Head of caudate nucleus (tissue), 42 donors: ENCODE data around the gene MAP7.
"Not testable (repeated sequence)": the region's sequence is repeated elsewhere in the genome, so short reads cannot be mapped to it uniquely, and the experiment has no call there.

ENCODE experiments used
- DNase-seq, 42 donors: peaks; one replicate each; pipeline versions ENCODE4 v3.0.0 to v3.0.0-alpha.2; 2020 to 2021; ENCODE audit warnings: mixed read lengths in 7 of 42
- intact Hi-C: fragments of 100-400 bp; cut with DNase I; formaldehyde crosslinking; loops from one replicate; pipeline ENCODE4 v1.15.0; 2022

The MAP7 gene

DNA sequence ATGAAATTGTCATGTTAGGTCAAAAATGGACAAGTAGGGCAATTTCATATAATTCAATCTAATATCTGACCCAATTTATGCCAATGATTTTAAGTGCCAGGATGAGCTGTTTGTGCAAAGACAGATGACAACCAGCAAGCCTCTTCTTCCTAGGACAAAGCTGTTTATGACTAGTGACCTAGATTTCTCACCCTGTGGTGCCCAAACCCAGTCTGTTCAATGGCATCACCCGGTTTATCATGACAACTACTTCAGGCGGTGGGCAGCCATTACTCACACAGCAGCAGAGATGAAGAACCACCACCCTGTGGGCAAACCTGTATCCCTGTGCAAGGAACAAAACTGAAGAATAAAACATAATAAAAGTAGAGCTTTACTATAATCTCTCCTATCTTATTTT lies 59.0 kb downstream of the MAP7 start:
- intact Hi-C loops: no loop called here
- no peak for DNase-seq

GRCh38 chr6:136489689-136490033 lies 60.6 kb downstream of the MAP7 start:
- intact Hi-C loops, DNase-seq: not testable (repeated sequence)

GRCh38 chr6:136487759-136488425 lies 62.3 kb downstream of the MAP7 start:
- intact Hi-C loops: no loop called here
- no peak for DNase-seq

DNA sequence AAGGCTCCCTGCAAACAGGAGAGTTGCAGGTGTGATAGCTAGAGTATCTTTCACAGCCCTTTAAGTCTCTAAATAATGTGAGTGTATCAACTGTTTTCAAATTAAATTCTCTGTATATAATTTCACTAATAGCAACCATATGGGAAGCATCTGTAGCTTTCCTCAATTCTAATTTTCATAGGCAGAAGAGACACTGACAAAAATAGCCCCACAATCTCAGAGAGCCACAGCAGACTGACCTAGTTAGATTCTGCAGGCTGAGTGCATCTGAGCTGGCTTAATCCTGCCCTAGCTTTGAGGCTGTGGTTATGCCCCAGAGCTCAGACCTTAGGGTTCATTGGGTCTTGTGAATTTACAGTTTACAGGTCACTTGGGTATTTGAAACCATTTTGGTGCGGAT lies 63.9 kb downstream of the MAP7 start:
- intact Hi-C loops: no loop called here
- no peak for DNase-seq

- intact Hi-C loops: no loop called here
- DNase-seq: no peak
Observed at GRCh38 chr6:136483906-136484305, 66.3 kb downstream of the MAP7 start.

GRCh38 chr6:136483005-136483404 lies 67.2 kb downstream of the MAP7 start:
- DNase-seq, intact Hi-C loops: not testable (repeated sequence)

- intact Hi-C loops: no loop called here
- no peak for DNase-seq
Observed at GRCh38 chr6:136477548-136477947, 72.7 kb downstream of the MAP7 start.

DNA sequence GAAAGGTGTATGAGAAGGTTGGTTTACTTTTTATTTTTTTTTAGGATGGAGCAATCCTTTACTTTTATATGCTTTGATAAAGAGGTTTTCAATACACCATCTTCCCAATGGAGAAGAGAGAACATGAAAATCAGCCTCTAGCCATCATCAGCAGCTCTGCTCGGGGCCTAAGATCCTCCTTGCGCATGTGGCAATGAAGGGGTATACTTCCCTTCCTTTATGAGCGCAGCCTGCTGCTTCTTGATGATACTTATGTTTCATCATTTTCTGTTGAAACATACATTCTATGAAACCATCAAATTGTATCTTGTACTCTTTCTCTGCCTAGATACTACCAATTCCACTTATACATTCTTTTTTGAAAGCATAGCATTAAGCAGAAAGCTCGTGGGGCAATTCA lies 74.5 kb downstream of the MAP7 start:
- DNase-seq: no peak
- intact Hi-C loops: no loop called here

- intact Hi-C loops: no loop called here
- no peak for DNase-seq
Observed at GRCh38 chr6:136474241-136474640, 76.0 kb downstream of the MAP7 start.

- no peak for DNase-seq
- intact Hi-C loops: no loop called here
Observed at GRCh38 chr6:136471922-136472321, 78.3 kb downstream of the MAP7 start.

- DNase-seq: no peak
- intact Hi-C loops: no loop called here
Observed at GRCh38 chr6:136471372-136471771, 78.8 kb downstream of the MAP7 start.

DNA sequence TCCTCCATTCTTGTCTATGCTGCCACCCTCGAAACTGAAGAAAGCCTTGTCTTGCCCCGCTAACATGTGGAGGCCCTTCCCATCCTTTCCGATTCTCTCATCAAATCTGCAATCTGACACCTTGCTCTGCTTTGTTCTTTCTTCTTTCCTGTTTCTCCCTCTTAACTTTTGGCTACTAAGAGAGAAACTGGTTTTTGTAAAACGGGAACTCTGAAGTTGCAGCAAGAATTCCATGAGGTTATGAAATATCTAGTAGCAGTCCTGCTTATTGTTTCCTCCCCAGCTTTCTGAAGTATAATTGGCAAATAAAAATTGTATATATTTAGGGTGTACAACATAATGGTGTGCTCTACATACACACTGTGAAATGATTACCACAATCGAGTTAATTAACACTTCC lies 80.2 kb downstream of the MAP7 start:
- intact Hi-C loops: no loop called here
- DNase-seq: no peak

DNA sequence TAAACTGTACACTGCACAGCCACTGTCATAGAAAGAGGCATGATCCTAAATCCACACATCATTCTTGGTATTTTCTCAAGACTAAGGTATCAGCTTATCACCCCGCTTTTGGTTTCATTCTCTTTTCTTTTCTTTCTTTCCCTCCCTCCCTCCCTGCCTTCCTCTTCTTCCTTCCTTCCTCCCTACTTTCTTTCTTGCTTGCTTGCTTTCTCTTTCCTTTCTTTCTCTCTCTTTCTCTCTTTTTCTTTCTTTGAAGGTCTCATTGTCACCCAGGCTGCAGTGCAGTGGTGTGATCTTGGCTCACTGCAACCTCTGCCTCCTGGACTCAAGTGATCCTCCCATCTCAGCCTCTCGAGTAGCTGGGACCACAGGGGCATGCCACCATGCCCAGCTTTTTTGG lies 81.1 kb downstream of the MAP7 start:
- no peak for DNase-seq
- intact Hi-C loops: loop anchor here (5.0 kb wide), 1 partner anchor 58 kb away; no protein-coding TSS in a partner anchor

DNA sequence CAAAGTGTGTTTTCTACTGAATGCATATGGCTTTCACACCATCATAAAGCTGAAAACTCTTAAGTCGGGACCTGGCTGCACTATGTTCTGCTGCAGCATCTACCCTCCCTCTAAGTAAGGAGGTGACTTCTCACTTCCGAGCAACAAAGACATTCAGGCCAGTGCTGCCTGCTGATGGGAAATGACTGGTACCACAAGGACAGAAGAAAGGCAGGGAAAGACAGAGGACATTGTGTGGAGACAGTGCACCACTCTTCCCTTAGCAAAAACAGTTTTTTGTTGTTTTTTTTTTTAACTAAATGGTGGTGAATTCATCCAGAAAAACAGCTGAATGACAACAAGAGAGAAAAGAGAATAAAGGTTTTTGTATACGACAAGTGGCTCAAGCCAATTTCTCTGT lies 81.5 kb downstream of the MAP7 start:
- intact Hi-C loops: loop anchor here (5.0 kb wide), 1 partner anchor 59 kb away; no protein-coding TSS in a partner anchor
- peak; percentile 12 to 91 (median 74) for DNase-seq

- intact Hi-C loops: loop anchor here (5.0 kb wide), 1 partner anchor 60 kb away; no protein-coding TSS in a partner anchor
- DNase-seq: no peak
Observed at GRCh38 chr6:136467186-136467585, 83.0 kb downstream of the MAP7 start.

- DNase-seq: no peak
- intact Hi-C loops: loop anchor here (5.0 kb wide), 1 partner anchor 61 kb away; no protein-coding TSS in a partner anchor
Observed at GRCh38 chr6:136466777-136467176, 83.4 kb downstream of the MAP7 start.

- intact Hi-C loops: loop anchor here (5.0 kb wide), 1 partner anchor 61 kb away; no protein-coding TSS in a partner anchor
- no peak for DNase-seq
Observed at GRCh38 chr6:136465766-136466303, 84.4 kb downstream of the MAP7 start.

GRCh38 chr6:136464874-136465273 lies 85.3 kb downstream of the MAP7 start:
- peak in 22 of 42 donors; percentile 18 to 75 (median 47) for DNase-seq
- intact Hi-C loops: loop anchor here (5.0 kb wide), 1 partner anchor 62 kb away; no protein-coding TSS in a partner anchor

GRCh38 chr6:136464148-136464547 lies 86.1 kb downstream of the MAP7 start:
- DNase-seq: no peak
- intact Hi-C loops: no loop called here

DNA sequence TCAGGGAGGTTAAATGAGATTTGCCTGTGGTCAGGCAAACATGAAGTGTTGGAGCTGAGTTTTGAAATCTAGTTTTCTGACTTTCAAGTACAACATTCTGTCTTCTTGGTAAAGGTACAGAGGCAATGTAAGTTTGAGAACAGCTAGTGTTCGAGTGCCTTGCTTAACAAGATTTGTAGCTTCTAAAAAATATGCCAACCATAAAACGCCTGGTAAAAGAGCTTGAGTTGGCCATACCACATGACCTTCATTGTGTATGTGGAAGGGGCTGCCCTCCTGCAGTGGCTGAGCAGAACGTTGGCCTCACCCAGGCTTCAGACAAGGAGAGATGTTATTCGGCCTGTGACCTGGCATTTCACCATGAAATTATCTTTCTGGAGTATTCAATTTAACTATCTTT lies 86.5 kb downstream of the MAP7 start:
- no peak for DNase-seq
- intact Hi-C loops: no loop called here

DNA sequence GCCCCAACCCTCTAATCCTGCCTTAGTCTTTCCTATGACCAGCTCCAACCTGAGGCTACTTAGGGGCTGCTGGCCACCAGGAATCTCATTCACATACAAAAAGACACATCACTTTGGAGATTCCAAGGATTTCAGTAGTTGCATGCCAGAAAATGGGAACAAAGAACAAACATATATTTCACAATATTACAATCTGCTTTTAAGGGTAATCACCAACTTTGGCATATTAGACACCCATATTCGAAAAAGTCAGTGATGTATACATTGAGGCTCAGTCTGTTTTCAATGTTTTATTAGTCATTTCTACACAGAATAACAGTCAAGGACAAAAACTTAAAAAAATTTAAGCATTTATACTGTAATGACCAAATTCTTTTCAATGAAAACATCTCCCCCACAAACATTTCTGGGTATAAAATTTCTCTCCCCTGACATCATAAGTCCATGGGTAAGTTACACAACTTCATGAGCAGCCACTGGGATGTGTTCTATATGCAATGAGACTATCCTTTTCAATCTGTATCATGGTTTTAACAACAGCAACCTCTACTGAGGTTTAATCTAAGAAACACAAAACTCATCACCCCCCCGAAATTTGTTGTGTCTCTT lies 103.5 kb downstream of the MAP7 start:
- intact Hi-C loops: no loop called here

More for the DNA sequence above, 103.5 kb downstream of the MAP7 start:
- DNase-seq: no peak
